GM23338 (cell line): ENCODE measurements around the gene STEEP1. TPM values are rescaled to one million over a fixed set of nuclear protein-coding genes. Genes with fewer than 3 reads are reported as not detected.
"Not testable (repeated sequence)": the region's sequence is repeated elsewhere in the genome, so short reads cannot be mapped to it uniquely, and the experiment has no call there.

ENCODE experiments used
- ATAC-seq: fragments of 200-7000 bp; cut with Tn5 transposase; 3 replicates; pipeline ENCODE4 v1.9.1; 2020
- DNase-seq: peaks from one replicate; pipeline ENCODE4 v3.0.0-alpha.2; 2015; ENCODE audit warnings: low spot score
- H2AFZ ChIP-seq: fragments of 200-600 bp; sonication (generic); 2 replicates; pipeline ENCODE4 v1.8.0; 2016; ENCODE audit warnings: antibody characterized with exemption, mild to moderate bottlenecking, moderate library complexity
- H3F3A ChIP-seq: fragments of 200-600 bp; sonication (generic); replicated peaks from 2 replicates; pipeline ENCODE4 v1.8.0; 2017; ENCODE audit warnings: antibody characterized with exemption, mixed run types, low read depth
- H3K27ac ChIP-seq: fragments of 200-600 bp; sonication (generic); 2 replicates; pipeline ENCODE4 v1.6.1; 2016; ENCODE audit warnings: low read depth
- H3K27me3 ChIP-seq: fragments of 200-600 bp; sonication (generic); 2 replicates; pipeline ENCODE4 v1.8.0; 2016; ENCODE audit warnings: mild to moderate bottlenecking, mixed run types, moderate library complexity; ENCODE audit not compliant: insufficient read depth
- H3K36me3 ChIP-seq: fragments of 200-600 bp; sonication (generic); 2 replicates; pipeline ENCODE4 v1.8.0; 2016; ENCODE audit warnings: mild to moderate bottlenecking; ENCODE audit not compliant: insufficient read depth
- H3K4me1 ChIP-seq: fragments of 200-600 bp; sonication (generic); 2 replicates; pipeline ENCODE4 v1.8.0; 2016; ENCODE audit warnings: mild to moderate bottlenecking, moderate library complexity; ENCODE audit not compliant: insufficient read depth
- H3K4me2 ChIP-seq: fragments of 200-600 bp; sonication (generic); 2 replicates; pipeline ENCODE4 v1.7.1; 2017; ENCODE audit warnings: mixed run types
- H3K4me3 ChIP-seq: fragments of 200-600 bp; sonication (generic); 2 replicates; pipeline ENCODE4 v1.6.1; 2016; ENCODE audit warnings: mixed run types
- H3K79me2 ChIP-seq: fragments of 200-600 bp; sonication (generic); replicated peaks from 2 replicates; pipeline ENCODE4 v1.8.0; 2017; ENCODE audit warnings: mild to moderate bottlenecking; ENCODE audit not compliant: insufficient read depth
- H3K9me2 ChIP-seq: fragments of 200-600 bp; sonication (generic); 2 replicates; pipeline ENCODE4 v1.8.0; 2017; ENCODE audit not compliant: insufficient read depth
- H4K20me1 ChIP-seq: fragments of 200-600 bp; sonication (generic); replicated peaks from 2 replicates; pipeline ENCODE4 v1.8.0; 2017; ENCODE audit warnings: mild to moderate bottlenecking; ENCODE audit not compliant: insufficient read depth
- H3K27ac Mint-ChIP-seq: 2 replicates; pipeline ENCODE4 v1.8.0; 2020; ENCODE audit warnings: inconsistent platforms, mild to moderate bottlenecking, moderate library complexity, mixed read lengths
- H3K27me3 Mint-ChIP-seq: 3 replicates; pipeline ENCODE4 v1.8.0; 2022; ENCODE audit warnings: low read depth, mild to moderate bottlenecking, moderate library complexity, mixed read lengths, inconsistent platforms; ENCODE audit not compliant: insufficient read depth, poor library complexity
- H3K36me3 Mint-ChIP-seq: 3 replicates; pipeline ENCODE4 v1.8.0; 2021; ENCODE audit warnings: low read depth, mild to moderate bottlenecking, inconsistent platforms, moderate library complexity, mixed read lengths
- H3K4me1 Mint-ChIP-seq: 3 replicates; pipeline ENCODE4 v1.8.0; 2020; ENCODE audit warnings: mild to moderate bottlenecking, inconsistent platforms, mixed read lengths
- H3K4me3 Mint-ChIP-seq: 3 replicates; pipeline ENCODE4 v1.8.0; 2021; ENCODE audit warnings: moderate library complexity, mild to moderate bottlenecking, inconsistent platforms, mixed read lengths
- H3K9me3 Mint-ChIP-seq: 3 replicates; pipeline ENCODE4 v1.8.0; 2020; ENCODE audit warnings: moderate library complexity, mild to moderate bottlenecking, inconsistent platforms, mixed read lengths
- CREB1 ChIP-seq: fragments of 250-450 bp; sonication (Bioruptor Pico); IDR thresholded peaks from 2 replicates; pipeline ENCODE4 v1.5.0; 2020; ENCODE audit warnings: low read depth, mild to moderate bottlenecking, moderate library complexity
- EZH2phosphoT487 ChIP-seq: fragments of 200-600 bp; sonication (generic); IDR thresholded peaks from one replicate; pipeline ENCODE4 v1.8.1; 2018; ENCODE audit warnings: antibody characterized with exemption; ENCODE audit not compliant: unreplicated experiment
- JUNB ChIP-seq: IDR thresholded peaks from one replicate; pipeline ENCODE4 v1.6.1; 2016; ENCODE audit warnings: antibody characterized with exemption; ENCODE audit not compliant: unreplicated experiment
- POLR2AphosphoS5 ChIP-seq: IDR thresholded peaks from 2 replicates; pipeline ENCODE4 v1.6.1; 2016; ENCODE audit warnings: antibody characterized with exemption, low read depth
- ZNF114 ChIP-seq: fragments of 250-450 bp; sonication (Bioruptor Pico); IDR thresholded peaks from 2 replicates; pipeline ENCODE4 v1.5.0; 2020; ENCODE audit warnings: mild to moderate bottlenecking, moderate library complexity
- polyA plus RNA-seq: library from polyadenylated mRNA; unstranded; fragments of >200 nt; fragmentation: Nextera tagmentation; extraction: Ambion mirVana; gene quantifications from 2 replicates; pipeline ENCODE4 v1.2.1, GENCODE V29; 2016
- total RNA-seq: library from RNA; depleted of rRNA; stranded (reverse); fragments of >200 nt; shearing (Covaris generic); gene quantifications from 2 replicates; pipeline ENCODE4 v1.2.3, GENCODE V29; 2014
- TF ChIP-seq, protein P1 (sequence below): fragments of 250-450 bp; sonication (Bioruptor Pico); IDR thresholded peaks from 2 replicates; pipeline ENCODE4 v1.5.0; 2020; ENCODE audit warnings: mild to moderate bottlenecking, moderate library complexity
- TF ChIP-seq, protein P2 (sequence below): IDR thresholded peaks from 2 replicates; pipeline ENCODE4 v1.6.1; 2016; ENCODE audit warnings: antibody characterized with exemption

Gene STEEP1
- total and polyA plus RNA-seq, 2 experiments from 2014 or later: 16.6 to 42.3 TPM

GRCh38 chrX:119495734-119496726 is 69.2 kb downstream of the STEEP1 start:
- Histone ChIP-seq H3F3A (no peaks in the 10 kb centered on the region), H3K9me2 (no peaks in the 10 kb centered on the region), H3K27ac (no peak overlapping the region), H2AFZ (no peak overlapping the region), H3K4me3 (no peak overlapping the region), H3K27me3 (no peaks in the 10 kb centered on the region), H4K20me1 (no peaks in the 10 kb centered on the region), H3K4me1 (no peaks in the 10 kb centered on the region), H3K36me3 (no peaks in the 10 kb centered on the region), H3K79me2 (no peaks in the 10 kb centered on the region), H3K4me2 (no peak overlapping the region)
- ATAC-seq (peak; percentile 51), DNase-seq (no peak)
- H3K9me3 Mint-ChIP-seq: no peaks in the 10 kb centered on the region
- TF ChIP-seq EZH2phosphoT487: no peak
- TF ChIP-seq CREB1 (CRISPR knock-in tag): no peak
- TF ChIP-seq ZNF114 (CRISPR knock-in tag): no peak
- no peak overlapping the region for H3K4me3 Mint-ChIP-seq
- no peaks in the 10 kb centered on the region for H3K36me3 Mint-ChIP-seq
- H3K4me1 Mint-ChIP-seq: no peaks in the 10 kb centered on the region; the same call in 2 of the 3 replicates
- no peak overlapping the region for H3K27ac Mint-ChIP-seq
- H3K27me3 Mint-ChIP-seq: peaks cover 8% of the 10 kb centered on the region

DNA sequence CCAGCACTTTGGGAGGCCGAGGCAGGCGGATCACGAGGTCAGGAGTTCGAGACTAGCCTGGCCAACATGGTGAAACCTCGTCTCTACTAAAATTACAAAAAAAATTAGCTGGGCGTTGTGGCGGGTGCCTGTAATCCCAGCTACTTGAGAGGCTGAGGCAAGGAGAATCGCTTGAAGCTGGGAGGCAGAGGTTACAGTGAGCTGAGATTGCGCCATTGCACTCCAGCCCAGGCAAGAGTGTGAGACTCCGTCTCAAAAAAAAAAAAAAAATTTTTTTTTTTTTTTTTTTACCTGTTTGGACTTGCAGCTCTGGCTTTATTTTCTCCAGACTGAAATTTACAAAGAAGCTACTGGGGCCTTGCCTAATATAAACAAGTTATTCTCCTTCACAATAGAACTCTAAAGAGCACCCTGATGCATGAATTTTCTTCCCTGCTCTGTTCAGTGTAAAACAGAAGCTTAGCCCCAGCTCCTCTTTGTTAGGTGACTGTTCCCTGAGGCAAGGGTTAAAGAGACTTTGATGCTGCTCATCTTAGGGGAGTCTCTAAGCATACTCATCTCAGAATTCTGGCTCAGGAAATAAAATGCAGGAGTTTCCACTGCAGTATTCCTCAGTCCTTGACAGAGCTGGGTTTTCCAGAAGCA is 71.2 kb downstream of the STEEP1 start:
- H3K9me3 Mint-ChIP-seq, H3K36me3 ChIP-seq, H3K9me2 ChIP-seq, H3K4me1 ChIP-seq, H3K4me3 ChIP-seq, DNase-seq, ATAC-seq, H3F3A ChIP-seq, H4K20me1 ChIP-seq, H3K27me3 ChIP-seq, H3K4me2 ChIP-seq, H3K4me3 Mint-ChIP-seq, H3K79me2 ChIP-seq, H3K27me3 Mint-ChIP-seq, H3K27ac ChIP-seq, H3K27ac Mint-ChIP-seq, H2AFZ ChIP-seq, H3K4me1 Mint-ChIP-seq, H3K36me3 Mint-ChIP-seq: not testable (repeated sequence)

DNA sequence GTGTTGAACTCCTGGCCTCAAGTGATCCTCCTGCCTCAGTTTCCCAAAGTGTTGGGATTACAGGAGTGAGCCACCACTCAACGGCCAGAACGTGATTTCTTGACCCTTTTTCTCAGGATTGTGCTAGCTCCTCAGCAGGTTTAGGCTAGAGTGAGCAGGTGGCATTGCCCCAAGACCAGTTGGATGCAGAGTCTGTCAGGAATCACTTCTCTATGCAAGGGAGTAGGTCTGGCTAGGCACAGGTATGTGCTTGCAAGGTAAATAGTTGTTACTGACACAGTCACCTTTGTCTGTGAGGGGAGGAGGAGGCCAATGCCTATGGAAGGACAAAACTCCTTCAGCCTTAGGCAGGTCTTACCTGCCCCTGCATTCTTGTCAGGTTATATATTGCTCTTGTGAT is 72.7 kb downstream of the STEEP1 start:
- no peaks in the 10 kb centered on the region for H3K27me3 ChIP-seq
- DNase-seq (no peak), ATAC-seq (no peak)
- Mint-ChIP-seq H3K9me3 (no peaks in the 10 kb centered on the region), H3K4me1 (no peaks in the 10 kb centered on the region; the same call in 2 of the 3 replicates), H3K27me3 (peaks cover 2% of the 10 kb centered on the region), H3K36me3 (no peaks in the 10 kb centered on the region), H3K4me3 (no peak overlapping the region), H3K27ac (no peak overlapping the region)
- no peaks in the 10 kb centered on the region for H4K20me1 ChIP-seq
- H3K9me2 ChIP-seq: no peaks in the 10 kb centered on the region
- no peak overlapping the region for H3K4me3 ChIP-seq
- H3K27ac ChIP-seq: no peak overlapping the region
- H2AFZ ChIP-seq: no peak overlapping the region
- no peaks in the 10 kb centered on the region for H3F3A ChIP-seq
- no peaks in the 10 kb centered on the region for H3K4me1 ChIP-seq
- H3K36me3 ChIP-seq: no peaks in the 10 kb centered on the region
- H3K4me2 ChIP-seq: no peak overlapping the region
- no peaks in the 10 kb centered on the region for H3K79me2 ChIP-seq
- TF ChIP-seq, protein P1, sequence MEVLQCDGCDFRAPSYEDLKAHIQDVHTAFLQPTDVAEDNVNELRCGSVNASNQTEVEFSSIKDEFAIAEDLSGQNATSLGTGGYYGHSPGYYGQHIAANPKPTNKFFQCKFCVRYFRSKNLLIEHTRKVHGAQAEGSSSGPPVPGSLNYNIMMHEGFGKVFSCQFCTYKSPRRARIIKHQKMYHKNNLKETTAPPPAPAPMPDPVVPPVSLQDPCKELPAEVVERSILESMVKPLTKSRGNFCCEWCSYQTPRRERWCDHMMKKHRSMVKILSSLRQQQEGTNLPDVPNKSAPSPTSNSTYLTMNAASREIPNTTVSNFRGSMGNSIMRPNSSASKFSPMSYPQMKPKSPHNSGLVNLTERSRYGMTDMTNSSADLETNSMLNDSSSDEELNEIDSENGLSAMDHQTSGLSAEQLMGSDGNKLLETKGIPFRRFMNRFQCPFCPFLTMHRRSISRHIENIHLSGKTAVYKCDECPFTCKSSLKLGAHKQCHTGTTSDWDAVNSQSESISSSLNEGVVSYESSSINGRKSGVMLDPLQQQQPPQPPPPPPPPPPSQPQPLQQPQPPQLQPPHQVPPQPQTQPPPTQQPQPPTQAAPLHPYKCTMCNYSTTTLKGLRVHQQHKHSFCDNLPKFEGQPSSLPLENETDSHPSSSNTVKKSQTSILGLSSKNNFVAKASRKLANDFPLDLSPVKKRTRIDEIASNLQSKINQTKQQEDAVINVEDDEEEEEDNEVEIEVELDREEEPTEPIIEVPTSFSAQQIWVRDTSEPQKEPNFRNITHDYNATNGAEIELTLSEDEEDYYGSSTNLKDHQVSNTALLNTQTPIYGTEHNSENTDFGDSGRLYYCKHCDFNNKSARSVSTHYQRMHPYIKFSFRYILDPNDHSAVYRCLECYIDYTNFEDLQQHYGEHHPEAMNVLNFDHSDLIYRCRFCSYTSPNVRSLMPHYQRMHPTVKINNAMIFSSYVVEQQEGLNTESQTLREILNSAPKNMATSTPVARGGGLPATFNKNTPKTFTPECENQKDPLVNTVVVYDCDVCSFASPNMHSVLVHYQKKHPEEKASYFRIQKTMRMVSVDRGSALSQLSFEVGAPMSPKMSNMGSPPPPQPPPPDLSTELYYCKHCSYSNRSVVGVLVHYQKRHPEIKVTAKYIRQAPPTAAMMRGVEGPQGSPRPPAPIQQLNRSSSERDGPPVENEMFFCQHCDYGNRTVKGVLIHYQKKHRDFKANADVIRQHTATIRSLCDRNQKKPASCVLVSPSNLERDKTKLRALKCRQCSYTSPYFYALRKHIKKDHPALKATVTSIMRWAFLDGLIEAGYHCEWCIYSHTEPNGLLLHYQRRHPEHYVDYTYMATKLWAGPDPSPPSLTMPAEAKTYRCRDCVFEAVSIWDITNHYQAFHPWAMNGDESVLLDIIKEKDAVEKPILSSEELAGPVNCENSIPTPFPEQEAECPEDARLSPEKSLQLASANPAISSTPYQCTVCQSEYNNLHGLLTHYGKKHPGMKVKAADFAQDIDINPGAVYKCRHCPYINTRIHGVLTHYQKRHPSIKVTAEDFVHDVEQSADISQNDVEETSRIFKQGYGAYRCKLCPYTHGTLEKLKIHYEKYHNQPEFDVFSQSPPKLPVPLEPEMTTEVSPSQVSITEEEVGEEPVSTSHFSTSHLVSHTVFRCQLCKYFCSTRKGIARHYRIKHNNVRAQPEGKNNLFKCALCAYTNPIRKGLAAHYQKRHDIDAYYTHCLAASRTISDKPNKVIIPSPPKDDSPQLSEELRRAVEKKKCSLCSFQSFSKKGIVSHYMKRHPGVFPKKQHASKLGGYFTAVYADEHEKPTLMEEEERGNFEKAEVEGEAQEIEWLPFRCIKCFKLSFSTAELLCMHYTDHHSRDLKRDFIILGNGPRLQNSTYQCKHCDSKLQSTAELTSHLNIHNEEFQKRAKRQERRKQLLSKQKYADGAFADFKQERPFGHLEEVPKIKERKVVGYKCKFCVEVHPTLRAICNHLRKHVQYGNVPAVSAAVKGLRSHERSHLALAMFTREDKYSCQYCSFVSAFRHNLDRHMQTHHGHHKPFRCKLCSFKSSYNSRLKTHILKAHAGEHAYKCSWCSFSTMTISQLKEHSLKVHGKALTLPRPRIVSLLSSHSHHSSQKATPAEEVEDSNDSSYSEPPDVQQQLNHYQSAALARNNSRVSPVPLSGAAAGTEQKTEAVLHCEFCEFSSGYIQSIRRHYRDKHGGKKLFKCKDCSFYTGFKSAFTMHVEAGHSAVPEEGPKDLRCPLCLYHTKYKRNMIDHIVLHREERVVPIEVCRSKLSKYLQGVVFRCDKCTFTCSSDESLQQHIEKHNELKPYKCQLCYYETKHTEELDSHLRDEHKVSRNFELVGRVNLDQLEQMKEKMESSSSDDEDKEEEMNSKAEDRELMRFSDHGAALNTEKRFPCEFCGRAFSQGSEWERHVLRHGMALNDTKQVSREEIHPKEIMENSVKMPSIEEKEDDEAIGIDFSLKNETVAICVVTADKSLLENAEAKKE (CRISPR knock-in tag): no peak
- TF ChIP-seq POLR2AphosphoS5: no peak
- TF ChIP-seq, protein P2, sequence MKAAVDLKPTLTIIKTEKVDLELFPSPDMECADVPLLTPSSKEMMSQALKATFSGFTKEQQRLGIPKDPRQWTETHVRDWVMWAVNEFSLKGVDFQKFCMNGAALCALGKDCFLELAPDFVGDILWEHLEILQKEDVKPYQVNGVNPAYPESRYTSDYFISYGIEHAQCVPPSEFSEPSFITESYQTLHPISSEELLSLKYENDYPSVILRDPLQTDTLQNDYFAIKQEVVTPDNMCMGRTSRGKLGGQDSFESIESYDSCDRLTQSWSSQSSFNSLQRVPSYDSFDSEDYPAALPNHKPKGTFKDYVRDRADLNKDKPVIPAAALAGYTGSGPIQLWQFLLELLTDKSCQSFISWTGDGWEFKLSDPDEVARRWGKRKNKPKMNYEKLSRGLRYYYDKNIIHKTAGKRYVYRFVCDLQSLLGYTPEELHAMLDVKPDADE: no peak
- no peak for TF ChIP-seq EZH2phosphoT487
- no peak for TF ChIP-seq JUNB
- TF ChIP-seq CREB1 (CRISPR knock-in tag): no peak
